SU-DHL-6 (cell line): ENCODE results near the gene GOLGA5.

Experiments used
- H2AFZ ChIP-seq: fragments of 200-600 bp; sonication (generic); 2 replicates; pipeline ENCODE4 v1.6.1; 2014; ENCODE audit warnings: low read depth, mild to moderate bottlenecking, moderate library complexity, mixed read lengths, antibody characterized with exemption, low read length; ENCODE audit not compliant: severe bottlenecking
- H3F3A ChIP-seq: fragments of 200-600 bp; shearing (Covaris generic); 2 replicates; pipeline ENCODE4 v1.6.0; 2016; ENCODE audit warnings: antibody characterized with exemption, mild to moderate bottlenecking; ENCODE audit not compliant: insufficient read depth
- H3K27ac ChIP-seq: fragments of 200-600 bp; sonication (generic); 2 replicates; pipeline ENCODE4 v1.5.1; 2016; ENCODE audit warnings: low read depth, mild to moderate bottlenecking, low read length, moderate library complexity, mixed read lengths
- H3K27me3 ChIP-seq: fragments of 200-600 bp; sonication (generic), shearing (Covaris generic); 2 replicates; pipeline ENCODE4 v1.6.0; 2014; ENCODE audit warnings: mild to moderate bottlenecking, low read length
- H3K36me3 ChIP-seq: fragments of 200-600 bp; sonication (generic); 2 replicates; pipeline ENCODE4 v1.6.1; 2014; ENCODE audit warnings: mild to moderate bottlenecking, low read length, mixed read lengths
- H3K4me2 ChIP-seq: fragments of 300-600, 200-600 bp; shearing (Covaris generic), sonication (generic); 2 replicates; pipeline ENCODE4 v1.6.0; 2014; ENCODE audit warnings: low read length, low read depth, mild to moderate bottlenecking; ENCODE audit not compliant: poor library complexity, severe bottlenecking
- H3K4me3 ChIP-seq: fragments of 200-600 bp; sonication (generic); 2 replicates; pipeline ENCODE4 v1.5.1; 2014; ENCODE audit warnings: antibody characterized with exemption, low read length, mild to moderate bottlenecking, mixed read lengths; ENCODE audit not compliant: insufficient read depth, poor library complexity, severe bottlenecking
- H3K79me2 ChIP-seq: fragments of 200-600 bp; sonication (generic); 2 replicates; pipeline ENCODE4 v1.6.1; 2014; ENCODE audit warnings: mild to moderate bottlenecking, low read length, moderate library complexity; ENCODE audit not compliant: insufficient read depth
- H3K9ac ChIP-seq: fragments of 200-600 bp; sonication (generic); 2 replicates; pipeline ENCODE4 v1.7.0; 2014; ENCODE audit warnings: mild to moderate bottlenecking, low read length
- H3K9me2 ChIP-seq: fragments of 200-600 bp; sonication (generic); replicated peaks from 2 replicates; pipeline ENCODE4 v1.6.1; 2014; ENCODE audit warnings: low read length; ENCODE audit not compliant: insufficient read depth
- H3K9me3 ChIP-seq: fragments of 200-600 bp; sonication (generic); 2 replicates; pipeline ENCODE4 v1.6.1; 2014; ENCODE audit warnings: low read length, mixed read lengths; ENCODE audit not compliant: insufficient read depth
- H4K20me1 ChIP-seq: fragments of 200-600 bp; sonication (generic); 2 replicates; pipeline ENCODE4 v1.6.1; 2014; ENCODE audit warnings: low read depth, mild to moderate bottlenecking, antibody characterized with exemption, low read length, moderate library complexity, mixed read lengths
- CTCF ChIP-seq: fragments of 200-600 bp; sonication (generic); IDR thresholded peaks from one replicate; pipeline ENCODE4 v1.5.1; 2017; ENCODE audit warnings: antibody characterized with exemption, mild to moderate bottlenecking, low read length, moderate library complexity; ENCODE audit not compliant: insufficient read depth, poor library complexity, severe bottlenecking
- EZH2phosphoT487 ChIP-seq: fragments of 200-600 bp; sonication (generic), shearing (Covaris generic); conservative IDR thresholded peaks from 2 replicates; pipeline ENCODE4 v1.6.1; 2018; ENCODE audit warnings: mild to moderate bottlenecking, antibody characterized with exemption, low read length, moderate library complexity, mixed read lengths

Gene GOLGA5

GRCh38 chr14:92888896-92889295 lies 94.8 kb downstream of the GOLGA5 start:
- H2AFZ ChIP-seq: no peak overlapping the region
- no peaks in the 10 kb centered on the region for H3F3A ChIP-seq
- H3K36me3 ChIP-seq: no peaks in the 10 kb centered on the region
- no peak overlapping the region for H3K4me2 ChIP-seq
- TF ChIP-seq EZH2phosphoT487: no peak
- TF ChIP-seq CTCF: no peak
- no peaks in the 10 kb centered on the region for H3K9me2 ChIP-seq
- H3K4me3 ChIP-seq: no peak overlapping the region
- H4K20me1 ChIP-seq: no peaks in the 10 kb centered on the region
- no peak overlapping the region for H3K27ac ChIP-seq
- H3K27me3 ChIP-seq: no peaks in the 10 kb centered on the region
- H3K9me3 ChIP-seq: 0 out of 2 replicates have a peak, but pooled peaks cover 6% of the 10 kb centered on the region
- no peaks in the 10 kb centered on the region for H3K79me2 ChIP-seq
- no peak overlapping the region for H3K9ac ChIP-seq
